GM10248 (cell line): ENCODE results near the gene PDZD4.

Experiments used
- CTCF ChIA-PET: fragments of 300-600 bp; sonication (Branson Sonifier 250); formaldehyde crosslinking; extraction: SDS; loops from one replicate; lab custom pipeline; 2021; ENCODE audit warnings: antibody characterized with exemption; lab: Yijun Ruan, JAX
- POLR2A ChIA-PET: fragments of 350-650 bp; sonication (Branson Sonifier 250); formaldehyde crosslinking; extraction: SDS; loops from one replicate; lab custom pipeline; 2020; ENCODE audit warnings: antibody characterized with exemption; lab: Yijun Ruan, JAX
- DNase-seq: peaks from one replicate; pipeline ENCODE4 v3.0.0; 2012; ENCODE audit errors: extremely low spot score
- TF ChIP-seq, protein P1 (sequence below): IDR thresholded peaks from 2 replicates; pipeline ENCODE4 v1.5.1; 2012; ENCODE audit warnings: mild to moderate bottlenecking, low read depth; ENCODE audit errors: extremely low read depth, missing control alignments, control extremely low read depth

Gene PDZD4

DNA sequence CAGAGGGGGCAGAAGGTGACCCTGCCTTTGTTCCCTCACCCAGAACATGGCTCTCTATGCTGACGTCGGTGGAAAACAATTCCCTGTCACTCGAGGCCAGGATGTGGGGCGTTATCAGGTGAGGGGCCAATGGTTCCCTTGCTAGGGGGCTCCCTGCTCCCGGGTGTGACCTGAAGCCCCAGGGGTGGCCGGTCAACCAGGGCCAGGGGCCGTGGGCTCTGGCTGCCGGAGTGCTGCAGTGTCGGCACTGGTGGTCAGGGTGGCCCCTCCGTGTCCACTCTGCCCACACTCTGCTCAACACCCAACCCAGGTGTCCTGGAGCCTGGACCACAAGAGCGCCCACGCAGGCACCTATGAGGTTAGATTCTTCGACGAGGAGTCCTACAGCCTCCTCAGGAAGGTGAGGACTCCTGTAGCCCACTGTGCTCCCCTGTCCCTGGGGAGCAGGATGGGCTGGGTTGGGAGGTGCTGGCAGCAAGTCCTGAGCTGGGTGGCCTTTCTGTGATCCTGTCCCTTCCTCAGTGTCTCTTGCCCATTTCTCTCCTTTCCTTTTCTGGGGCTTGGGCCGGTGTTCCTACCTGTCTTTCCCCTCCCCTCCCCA is 32.8 kb downstream of the PDZD4 start:
- ChIA-PET POLR2A (no interaction called here), CTCF (no interaction called here)
- no peak for DNase-seq
- TF ChIP-seq, protein P1, sequence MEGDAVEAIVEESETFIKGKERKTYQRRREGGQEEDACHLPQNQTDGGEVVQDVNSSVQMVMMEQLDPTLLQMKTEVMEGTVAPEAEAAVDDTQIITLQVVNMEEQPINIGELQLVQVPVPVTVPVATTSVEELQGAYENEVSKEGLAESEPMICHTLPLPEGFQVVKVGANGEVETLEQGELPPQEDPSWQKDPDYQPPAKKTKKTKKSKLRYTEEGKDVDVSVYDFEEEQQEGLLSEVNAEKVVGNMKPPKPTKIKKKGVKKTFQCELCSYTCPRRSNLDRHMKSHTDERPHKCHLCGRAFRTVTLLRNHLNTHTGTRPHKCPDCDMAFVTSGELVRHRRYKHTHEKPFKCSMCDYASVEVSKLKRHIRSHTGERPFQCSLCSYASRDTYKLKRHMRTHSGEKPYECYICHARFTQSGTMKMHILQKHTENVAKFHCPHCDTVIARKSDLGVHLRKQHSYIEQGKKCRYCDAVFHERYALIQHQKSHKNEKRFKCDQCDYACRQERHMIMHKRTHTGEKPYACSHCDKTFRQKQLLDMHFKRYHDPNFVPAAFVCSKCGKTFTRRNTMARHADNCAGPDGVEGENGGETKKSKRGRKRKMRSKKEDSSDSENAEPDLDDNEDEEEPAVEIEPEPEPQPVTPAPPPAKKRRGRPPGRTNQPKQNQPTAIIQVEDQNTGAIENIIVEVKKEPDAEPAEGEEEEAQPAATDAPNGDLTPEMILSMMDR = no peak

DNA sequence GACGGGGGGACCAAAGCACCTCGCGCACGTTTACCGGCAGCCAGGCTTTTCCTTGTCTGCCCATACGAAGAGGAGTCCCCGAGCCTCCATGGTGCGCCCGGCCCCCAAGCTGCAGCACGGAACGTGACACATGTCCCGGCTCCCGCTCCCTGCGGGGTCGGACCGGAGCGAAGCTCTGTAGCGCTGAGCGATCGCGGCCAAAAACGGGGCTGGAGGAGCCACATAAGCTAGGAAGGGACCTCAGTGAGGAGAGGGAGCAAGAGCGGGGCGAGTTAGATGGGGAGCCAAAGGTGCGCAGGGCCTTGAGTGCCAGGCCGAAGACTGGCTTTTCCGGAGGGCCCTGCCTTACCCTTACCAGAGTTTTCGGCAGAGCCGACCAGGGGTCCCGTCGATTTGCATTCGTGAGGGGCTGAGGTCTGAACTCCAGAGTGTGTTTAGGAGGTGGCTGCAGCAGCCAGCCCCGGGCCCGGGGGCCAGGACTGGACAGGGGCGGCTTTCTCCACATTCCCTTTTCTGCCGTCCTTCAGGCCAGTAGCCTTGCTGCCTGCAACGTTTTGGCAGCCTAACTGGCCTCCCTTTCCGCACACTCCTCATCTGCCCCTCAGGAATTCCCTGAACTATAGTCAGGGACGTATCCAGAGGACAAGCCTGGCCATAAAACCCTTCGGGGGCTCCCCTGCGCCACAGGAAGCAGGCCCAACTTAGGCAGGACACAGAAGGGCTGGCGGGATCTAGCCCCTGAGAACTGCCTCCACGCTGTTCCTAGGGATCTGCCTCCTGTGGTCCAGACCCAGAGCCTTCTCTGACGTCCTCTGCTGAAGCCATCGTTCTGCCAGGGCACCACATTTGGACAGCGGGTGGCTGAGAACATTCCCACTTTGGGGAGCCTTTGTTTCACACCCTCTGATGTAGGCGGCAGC is 35.2 kb downstream of the PDZD4 start:
- TF ChIP-seq, protein P1 = no peak
- ChIA-PET CTCF (no interaction called here), POLR2A (interaction anchor here (1.0 kb wide), 1 partner anchor 576 kb away, joined by 3 read pairs; no protein-coding TSS in a partner anchor)
- DNase-seq = no peak

DNA sequence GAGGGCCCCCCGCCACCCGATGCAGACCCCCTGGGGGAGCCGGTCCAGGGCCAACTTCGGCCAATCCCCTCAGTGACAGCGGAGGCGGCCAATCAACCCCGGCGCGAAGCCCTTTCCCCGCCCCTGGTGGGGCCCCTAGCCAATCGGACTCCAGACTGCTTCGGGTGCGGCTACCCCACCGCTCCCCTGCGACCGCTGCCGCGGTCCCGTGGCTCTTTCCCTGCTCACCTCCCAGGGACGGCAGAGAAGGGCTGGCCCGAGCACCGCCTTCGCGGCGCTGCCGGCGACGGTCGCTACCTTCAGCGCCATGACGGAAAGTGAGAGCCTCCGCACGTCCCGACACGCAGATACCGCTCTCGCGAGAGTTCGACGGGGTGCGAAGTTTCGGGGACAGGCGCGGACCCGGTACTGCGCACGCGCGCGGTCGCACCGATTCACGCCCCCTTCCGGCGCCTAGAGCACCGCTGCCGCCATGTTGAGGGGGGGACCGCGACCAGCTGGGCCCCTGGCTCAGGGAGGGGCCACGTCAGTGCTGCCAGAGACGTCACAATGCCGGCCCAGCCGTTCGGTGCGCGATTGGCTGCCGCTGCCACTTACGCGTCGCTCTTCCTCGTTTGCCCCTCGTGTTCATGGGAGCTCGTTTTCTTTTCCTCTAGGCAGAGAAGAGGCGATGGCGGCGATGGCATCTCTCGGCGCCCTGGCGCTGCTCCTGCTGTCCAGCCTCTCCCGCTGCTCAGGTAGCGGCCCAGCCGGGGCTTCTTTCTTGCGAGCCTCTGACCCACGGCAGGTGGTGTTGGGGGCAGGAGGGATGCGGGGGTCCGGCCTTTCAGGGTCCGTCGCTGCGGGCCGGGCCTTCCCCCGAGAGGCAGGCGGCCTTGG is 36.1 kb downstream of the PDZD4 start, which contains the start of the genes IDH3G and SSR4:
IDH3G (minus strand) TSS at position 358 of the 879 bp plus-strand sequence; CDS start at position 309, 49 bp downstream.
SSR4 (plus strand) TSS at position 651 of the 879 bp plus-strand sequence; CDS start at position 671, 20 bp downstream.
- ChIA-PET CTCF (no interaction called here), POLR2A (interaction anchor here (1.0 to 1.1 kb wide), 2 partner anchors 133 to 577 kb away, joined by 3 read pairs; no protein-coding TSS in a partner anchor)
- TF ChIP-seq, protein P1 = no peak

DNA sequence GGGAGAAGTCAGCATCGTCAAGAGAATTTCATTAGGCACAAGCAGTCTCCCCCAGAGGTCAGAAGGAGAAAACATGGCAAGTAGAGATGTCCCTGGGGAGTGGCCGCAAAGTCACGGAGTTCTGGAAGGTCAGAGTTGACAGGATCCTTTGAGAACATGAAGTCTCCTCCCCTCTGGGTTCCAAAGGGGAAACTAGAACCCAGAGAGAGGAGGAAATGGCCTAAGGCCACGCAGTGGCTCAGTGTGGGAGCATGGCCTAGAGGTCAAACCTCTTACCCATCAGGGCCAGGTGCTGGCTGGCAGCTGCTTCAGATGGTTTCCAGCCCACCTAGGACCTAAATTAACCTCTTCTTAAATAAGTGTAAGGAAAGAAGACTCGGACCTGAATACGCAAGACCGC is 37.1 kb downstream of the PDZD4 start:
- ChIA-PET POLR2A (interaction anchor here (1.1 kb wide), 1 partner anchor 134 kb away, joined by 3 read pairs; no protein-coding TSS in a partner anchor), CTCF (no interaction called here)
- DNase-seq = no peak
- TF ChIP-seq, protein P1 = no peak

More for the DNA sequence above, 36.1 kb downstream of the PDZD4 start, which contains the start of the genes IDH3G and SSR4:
- DNase-seq = peak; percentile 96

DNA sequence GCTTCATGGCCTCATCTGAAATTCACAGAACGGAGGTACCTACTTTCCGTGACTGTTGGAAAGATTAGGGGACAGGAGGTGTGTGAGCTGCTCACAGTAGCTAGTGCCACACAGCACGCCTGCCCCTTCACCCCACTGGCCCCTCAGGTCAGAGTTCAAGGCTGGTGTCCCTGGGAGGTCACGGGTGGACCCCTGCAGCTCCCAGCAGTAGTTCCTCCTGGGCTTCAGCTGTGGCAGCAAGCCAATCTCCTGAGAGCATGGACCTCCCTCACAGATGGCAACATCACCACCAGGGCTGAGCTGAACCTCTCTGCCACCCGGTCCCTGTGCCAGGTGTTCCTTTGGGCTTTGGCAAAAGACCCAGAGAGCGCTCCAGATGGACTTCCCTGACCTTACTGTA is 38.0 kb downstream of the PDZD4 start:
- DNase-seq = no peak
- POLR2A ChIA-PET = no interaction called here
- CTCF ChIA-PET = no interaction called here
- TF ChIP-seq, protein P1 = no peak
